HFFc6 (cell line): ENCODE data around the gene IFITM10. TPM values are rescaled to one million over a fixed set of nuclear protein-coding genes. Genes with fewer than 3 reads are reported as not detected.
A peak's percentile ranks its signal among the peaks of the same experiment; 100 is the strongest.

ENCODE experiments used
- DNase-seq: peaks from one replicate; pipeline ENCODE4 v3.0.0-alpha.2; 2018
- H3K27ac Mint-ChIP-seq: 2 replicates; pipeline ENCODE4 v1.8.0; 2020; ENCODE audit warnings: mild to moderate bottlenecking, mixed read lengths
- H3K27me3 Mint-ChIP-seq: 2 replicates; pipeline ENCODE4 v1.8.0; 2021; ENCODE audit warnings: mild to moderate bottlenecking, moderate library complexity, mixed read lengths; ENCODE audit not compliant: insufficient read depth
- H3K36me3 Mint-ChIP-seq: 2 replicates; pipeline ENCODE4 v1.8.0; 2021; ENCODE audit warnings: low read depth, mixed read lengths
- H3K4me1 Mint-ChIP-seq: 2 replicates; pipeline ENCODE4 v1.8.0; 2020; ENCODE audit warnings: low read depth, mixed read lengths
- H3K4me3 Mint-ChIP-seq: 2 replicates; pipeline ENCODE4 v1.8.0; 2020; ENCODE audit warnings: mild to moderate bottlenecking, moderate library complexity, mixed read lengths
- H3K9me3 Mint-ChIP-seq: 2 replicates; pipeline ENCODE4 v1.8.0; 2020; ENCODE audit warnings: mild to moderate bottlenecking, mixed read lengths
- total RNA-seq, 6 experiments: library from RNA; stranded (reverse); fragmentation: NEBNext Ultra II Directional; extraction: Animal tissue kit (Norgen Biotek cat#: 25700); gene quantifications; 2 replicates in 1 of 6; 3 replicates in 5 of 6; pipeline ENCODE4 v1.2.3, GENCODE V29; 2021
- TF ChIP-seq, protein P1 (sequence below): fragments of 200-600 bp; sonication (generic); IDR thresholded peaks from 2 replicates; pipeline ENCODE4 v1.5.0; 2021; ENCODE audit warnings: antibody characterized with exemption, mild to moderate bottlenecking

IFITM10 gene
- total RNA-seq, 6 experiments from 2014 or later: 0.21 to 0.71 (median 0.45) TPM

DNA sequence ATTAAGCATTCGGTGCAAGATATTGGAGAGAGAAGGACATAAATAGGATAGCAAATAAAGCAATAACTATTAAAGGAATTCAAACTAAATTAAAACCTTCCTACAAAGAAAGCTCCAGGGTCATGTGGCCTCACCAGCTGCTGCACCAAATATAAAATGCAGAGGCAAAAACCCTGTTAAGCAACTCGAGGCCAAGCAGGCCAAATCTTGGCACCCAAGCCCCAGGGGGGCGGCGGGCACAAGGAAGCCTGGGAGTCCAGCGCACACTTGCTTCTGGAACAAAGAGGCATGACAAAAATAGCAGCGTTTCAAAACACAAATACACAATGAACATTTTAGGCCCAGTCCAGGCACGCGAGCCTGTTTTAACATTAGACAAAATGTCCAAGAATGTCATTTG lies 32.6 kb downstream of the IFITM10 start:
- Mint-ChIP-seq H3K9me3 (no peaks in the 10 kb centered on the region), H3K27ac (no peak overlapping the region), H3K4me3 (no peak overlapping the region), H3K36me3 (no peaks in the 10 kb centered on the region), H3K4me1 (no peaks in the 10 kb centered on the region), H3K27me3 (peaks cover 39% of the 10 kb centered on the region)
- DNase-seq: no peak
- TF ChIP-seq, protein P1, sequence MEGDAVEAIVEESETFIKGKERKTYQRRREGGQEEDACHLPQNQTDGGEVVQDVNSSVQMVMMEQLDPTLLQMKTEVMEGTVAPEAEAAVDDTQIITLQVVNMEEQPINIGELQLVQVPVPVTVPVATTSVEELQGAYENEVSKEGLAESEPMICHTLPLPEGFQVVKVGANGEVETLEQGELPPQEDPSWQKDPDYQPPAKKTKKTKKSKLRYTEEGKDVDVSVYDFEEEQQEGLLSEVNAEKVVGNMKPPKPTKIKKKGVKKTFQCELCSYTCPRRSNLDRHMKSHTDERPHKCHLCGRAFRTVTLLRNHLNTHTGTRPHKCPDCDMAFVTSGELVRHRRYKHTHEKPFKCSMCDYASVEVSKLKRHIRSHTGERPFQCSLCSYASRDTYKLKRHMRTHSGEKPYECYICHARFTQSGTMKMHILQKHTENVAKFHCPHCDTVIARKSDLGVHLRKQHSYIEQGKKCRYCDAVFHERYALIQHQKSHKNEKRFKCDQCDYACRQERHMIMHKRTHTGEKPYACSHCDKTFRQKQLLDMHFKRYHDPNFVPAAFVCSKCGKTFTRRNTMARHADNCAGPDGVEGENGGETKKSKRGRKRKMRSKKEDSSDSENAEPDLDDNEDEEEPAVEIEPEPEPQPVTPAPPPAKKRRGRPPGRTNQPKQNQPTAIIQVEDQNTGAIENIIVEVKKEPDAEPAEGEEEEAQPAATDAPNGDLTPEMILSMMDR: no peak

DNA sequence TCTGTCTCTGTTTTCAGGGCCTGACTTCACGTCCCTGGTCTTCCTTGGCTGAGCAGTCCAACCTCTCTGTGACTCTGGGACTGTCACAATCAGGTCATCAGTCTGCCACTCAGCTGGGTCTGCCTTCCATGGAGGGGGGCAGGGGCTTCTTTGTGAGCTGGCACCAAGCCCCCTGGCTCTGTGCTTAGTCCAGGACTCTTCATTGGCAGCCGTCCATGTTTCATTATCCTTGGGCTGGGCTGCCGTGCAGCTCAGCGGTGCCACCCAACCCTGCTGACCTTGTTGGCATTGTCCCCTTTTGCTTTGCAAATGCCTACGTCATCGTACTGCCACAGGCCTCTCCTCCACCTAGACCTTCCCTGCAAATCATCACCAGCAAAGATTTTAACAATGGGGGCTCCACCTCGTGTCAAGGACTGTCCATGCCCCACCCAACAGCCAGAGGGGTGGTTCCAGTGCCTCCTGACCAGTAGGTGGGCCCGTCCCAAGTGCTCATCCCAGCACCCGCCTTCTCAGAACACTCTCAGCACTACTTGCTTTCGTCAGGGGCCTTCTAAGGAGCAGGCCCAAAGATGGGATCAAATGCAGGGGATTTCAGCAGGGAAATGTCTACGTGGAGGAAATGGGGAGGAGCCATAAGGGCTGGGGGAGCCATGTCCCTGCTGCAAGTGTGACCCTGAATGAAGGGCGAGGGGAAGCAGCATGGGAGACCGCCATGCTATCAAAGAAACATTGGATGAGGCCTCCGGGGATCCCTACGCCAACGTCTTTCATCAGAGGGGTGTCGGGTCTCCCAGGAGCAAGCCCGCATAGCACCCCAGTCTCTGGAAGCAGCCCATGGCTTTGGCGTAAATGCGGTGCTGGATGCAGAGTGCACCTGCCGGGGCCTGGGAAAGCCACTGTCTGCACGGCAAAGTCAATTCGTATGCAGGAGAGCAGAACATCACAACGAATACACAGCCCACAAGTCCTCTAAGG lies 35.2 kb downstream of the IFITM10 start:
- Mint-ChIP-seq H3K27ac (no peak overlapping the region), H3K27me3 (peaks cover 41% of the 10 kb centered on the region), H3K4me1 (no peaks in the 10 kb centered on the region), H3K36me3 (no peaks in the 10 kb centered on the region), H3K4me3 (no peak overlapping the region), H3K9me3 (no peaks in the 10 kb centered on the region)
- TF ChIP-seq, protein P1: no peak
- DNase-seq: no peak

DNA sequence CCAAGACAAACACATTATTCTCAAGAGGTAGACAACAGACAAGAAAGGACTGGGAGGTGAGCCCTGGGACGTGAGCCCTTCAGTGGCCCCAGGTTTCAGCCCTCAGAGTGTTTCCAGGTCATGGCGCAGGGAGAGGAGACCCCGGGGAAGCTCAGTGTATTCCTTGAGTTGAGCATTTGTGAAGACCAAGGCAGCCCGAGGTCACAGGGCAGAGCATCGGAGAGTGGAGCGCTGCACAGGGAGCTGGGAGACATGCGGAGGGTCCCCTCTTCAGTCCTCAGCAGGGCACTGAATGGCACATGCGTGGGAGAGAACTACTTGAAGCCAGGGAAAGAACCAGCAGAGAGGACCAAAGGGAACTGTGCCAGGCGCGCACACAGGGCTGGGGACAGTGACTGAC lies 41.7 kb downstream of the IFITM10 start:
- Mint-ChIP-seq H3K4me3 (no peak overlapping the region), H3K27me3 (peaks cover 51% of the 10 kb centered on the region), H3K4me1 (peaks cover 8% of the 10 kb centered on the region; the same call in 1 of the 2 replicates), H3K9me3 (no peaks in the 10 kb centered on the region), H3K27ac (no peak overlapping the region), H3K36me3 (no peaks in the 10 kb centered on the region)
- DNase-seq: no peak
- TF ChIP-seq, protein P1: no peak

DNA sequence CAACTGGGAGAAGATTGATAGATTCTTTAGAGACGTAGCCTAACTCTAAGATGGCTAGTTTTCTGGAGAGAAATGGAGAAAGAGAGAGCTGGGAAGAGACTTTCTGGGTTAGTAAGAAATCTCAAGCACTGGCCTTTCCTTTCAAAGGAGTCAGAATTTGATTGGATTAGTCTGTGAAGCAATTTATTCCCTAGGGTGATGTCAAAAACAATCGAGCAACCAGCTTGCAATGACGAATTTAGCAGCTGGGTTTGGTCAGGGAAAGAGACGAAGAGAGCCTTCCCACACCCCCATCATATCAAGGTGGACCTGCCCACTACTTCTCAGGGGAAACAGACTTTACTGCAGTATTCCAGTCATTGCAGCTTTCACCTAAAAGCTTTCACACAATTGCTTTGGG lies 42.6 kb downstream of the IFITM10 start:
- peaks cover 48% of the 10 kb centered on the region for H3K27me3 Mint-ChIP-seq
- H3K4me3 Mint-ChIP-seq: no peak overlapping the region
- TF ChIP-seq, protein P1: no peak
- no peaks in the 10 kb centered on the region for H3K9me3 Mint-ChIP-seq
- peaks cover 8% of the 10 kb centered on the region; the same call in 1 of the 2 replicates for H3K4me1 Mint-ChIP-seq
- H3K36me3 Mint-ChIP-seq: no peaks in the 10 kb centered on the region
- no peak overlapping the region for H3K27ac Mint-ChIP-seq
- DNase-seq: no peak

DNA sequence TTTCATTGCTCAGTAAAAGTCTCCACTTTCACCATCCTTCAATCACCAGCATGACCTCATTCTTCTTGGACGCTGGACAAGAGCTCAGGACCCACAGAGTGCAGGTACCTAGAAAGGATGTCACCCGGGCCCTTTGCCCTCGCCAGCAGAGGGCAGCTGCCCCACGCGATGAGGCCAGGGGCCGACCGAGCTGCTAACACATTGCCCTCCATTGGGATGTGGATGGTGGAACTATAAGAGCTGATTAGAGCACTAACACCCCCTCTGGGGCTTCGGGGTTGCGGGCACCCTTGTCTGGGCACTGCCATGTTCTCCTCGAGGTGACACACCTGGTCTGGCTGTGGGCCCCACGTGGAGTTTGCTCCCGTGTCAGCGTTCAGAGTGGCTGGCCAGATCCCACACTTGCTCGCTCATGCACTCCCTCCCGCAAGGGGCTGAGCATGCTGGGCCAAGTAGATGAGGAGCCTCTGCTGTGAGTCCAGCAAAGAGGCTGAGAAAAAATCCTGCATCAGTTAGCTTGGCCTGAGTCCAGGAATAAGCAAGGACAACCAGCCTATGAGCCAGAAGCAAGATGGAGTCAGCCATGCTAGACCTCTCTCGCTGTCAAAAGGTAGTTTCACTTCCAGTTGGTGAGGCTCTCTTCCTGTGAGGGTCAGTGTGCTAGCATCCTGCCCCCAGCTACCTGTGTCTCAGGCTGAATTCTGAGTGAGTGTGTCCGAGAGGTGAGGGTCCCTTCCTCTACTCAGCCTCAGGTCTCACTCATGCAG lies 43.6 kb downstream of the IFITM10 start:
- DNase-seq: no peak
- Mint-ChIP-seq H3K27ac (no peak overlapping the region), H3K4me1 (peaks cover 8% of the 10 kb centered on the region; the same call in 1 of the 2 replicates), H3K36me3 (peaks cover 2% of the 10 kb centered on the region; the same call in 1 of the 2 replicates), H3K4me3 (no peak overlapping the region), H3K27me3 (peaks cover 45% of the 10 kb centered on the region), H3K9me3 (no peaks in the 10 kb centered on the region)
- TF ChIP-seq, protein P1: peak; percentile 59
